Epithelial cell of proximal tubule (primary cell): Measurements from ENCODE around the gene GALNT9. TPM values are rescaled to one million over a fixed set of nuclear protein-coding genes. Genes with fewer than 3 reads are reported as not detected.

ENCODE experiments used
- DNase-seq: peaks from one replicate; pipeline ENCODE4 v3.0.0-alpha.2; 2011; ENCODE audit warnings: low read depth
- H3K4me3 ChIP-seq: 2 replicates; pipeline ENCODE4 v1.5.1; 2011; ENCODE audit warnings: low read depth, mild to moderate bottlenecking, low read length
- CTCF ChIP-seq: conservative IDR thresholded peaks from 2 replicates; pipeline ENCODE4 v1.5.1; 2012; ENCODE audit warnings: low read depth, mild to moderate bottlenecking, low read length
- total RNA-seq: library from RNA; depleted of rRNA; stranded (reverse); fragments of >200 nt; gene quantifications from 2 replicates; pipeline ENCODE4 v1.2.3, GENCODE V29; 2015

GALNT9 gene
- total RNA-seq, 1 donor from 2014 or later = not detected

- no peak overlapping the region for H3K4me3 ChIP-seq
- no peak for TF ChIP-seq CTCF
- DNase-seq = no peak
These were observed 79.5 kb downstream of the GALNT9 start for GRCh38 chr12:132249689-132250478.

- no peak for TF ChIP-seq CTCF
- no peak overlapping the region for H3K4me3 ChIP-seq
- no peak for DNase-seq
These were observed 80.8 kb downstream of the GALNT9 start for GRCh38 chr12:132248453-132249167.

- no peak for TF ChIP-seq CTCF
These were observed 81.5 kb downstream of the GALNT9 start for GRCh38 chr12:132247718-132248452.

GRCh38 chr12:132246997-132247717, 82.2 kb downstream of the GALNT9 start:
- no peak overlapping the region for H3K4me3 ChIP-seq
- DNase-seq = no peak
- no peak for TF ChIP-seq CTCF

More at GRCh38 chr12:132247718-132248452, 81.5 kb downstream of the GALNT9 start:
- no peak for DNase-seq
- no peak overlapping the region for H3K4me3 ChIP-seq

GRCh38 chr12:132245521-132246101, 83.8 kb downstream of the GALNT9 start:
- H3K4me3 ChIP-seq = no peak overlapping the region
- no peak for DNase-seq
- no peak for TF ChIP-seq CTCF

- H3K4me3 ChIP-seq = no peak overlapping the region
- no peak for TF ChIP-seq CTCF
- DNase-seq = no peak
These were observed 84.6 kb downstream of the GALNT9 start for GRCh38 chr12:132244724-132245295.
